ENCODE measurements around the gene GSDME. TPM values are rescaled to one million over a fixed set of nuclear protein-coding genes. Genes with fewer than 3 reads are reported as not detected.

GSDME gene
- total RNA-seq, 1 experiment from 2014 or later: 4.5 TPM

DNA sequence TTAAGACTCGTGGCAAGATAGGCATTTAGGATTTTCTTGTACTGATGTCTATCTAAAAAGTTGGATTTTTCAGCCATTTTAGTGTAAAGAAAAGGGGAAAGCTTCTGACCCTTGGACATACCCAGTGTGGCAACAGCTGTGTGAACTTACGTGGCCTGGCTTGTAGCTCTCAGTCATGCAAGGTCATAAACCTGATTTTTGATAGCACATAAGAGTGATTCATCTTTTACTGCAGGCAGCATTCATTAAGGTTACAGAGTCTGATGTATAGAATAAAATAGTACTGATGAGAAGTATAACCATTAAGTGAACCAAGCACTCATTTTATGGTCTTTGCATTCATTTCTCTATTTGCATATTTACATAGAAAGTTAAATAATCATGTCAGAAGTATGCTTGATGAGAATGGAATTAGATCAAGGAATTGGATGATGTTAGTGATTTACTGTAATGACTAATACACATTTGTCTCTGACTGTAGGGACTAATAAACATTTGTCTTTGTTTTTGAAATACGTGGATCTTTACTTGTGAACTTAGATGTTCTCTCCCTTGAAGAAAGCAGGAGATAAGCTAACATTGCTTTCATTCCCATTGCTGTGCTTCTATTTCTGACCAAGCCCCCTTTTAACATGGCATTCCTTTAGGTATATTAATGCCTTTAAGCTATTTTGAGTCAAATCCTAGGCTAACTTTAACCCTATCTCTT, 88.2 kb downstream of the GSDME start:
- in situ Hi-C loops (cut with HindIII; ENCODE audit: low pct_unique_long_range_greater_than_20kb, low sequenced_read_pairs): no loop called here

DNA sequence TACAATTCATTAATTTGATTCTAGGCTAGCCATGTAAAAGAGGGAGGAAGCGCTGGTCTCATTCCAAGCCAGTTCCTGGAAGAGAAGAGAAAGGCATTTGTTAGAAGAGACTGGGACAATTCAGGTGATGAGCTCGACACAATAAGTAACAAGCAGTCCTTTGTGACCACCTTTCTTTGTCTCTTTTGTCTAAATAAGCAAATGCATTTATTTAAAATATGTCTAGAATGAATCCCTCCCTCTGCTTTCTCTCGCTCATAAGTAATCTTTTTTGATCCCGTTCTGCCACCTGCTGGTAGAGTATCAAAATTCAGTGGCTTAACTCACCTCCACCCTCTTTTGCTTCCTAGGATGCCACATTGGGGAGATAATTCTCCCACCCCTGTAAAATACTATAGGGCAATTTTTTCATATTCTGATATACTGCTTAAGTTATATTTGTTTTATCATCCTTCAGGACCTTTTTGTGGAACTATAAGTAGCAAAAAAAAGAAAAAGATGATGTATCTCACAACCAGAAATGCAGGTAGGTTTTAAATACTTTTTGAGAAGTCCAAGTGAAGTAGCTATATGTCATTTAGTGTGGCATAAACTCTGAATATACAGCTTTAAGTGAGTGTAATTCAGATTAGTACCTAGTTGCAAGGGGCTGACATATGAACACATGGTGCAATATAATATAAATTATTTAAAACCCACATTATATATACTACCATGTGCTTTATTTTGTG, 91.5 kb downstream of the GSDME start:
- no peaks in the 10 kb centered on the region for H3K9me3 ChIP-seq (ENCODE audit: control insufficient read depth, insufficient read depth, low read depth, low read length)
- CTCF ChIA-PET: no interaction called here
- BruUV-seq (replicated peaks): no TSS peak
- 0 out of 2 replicates have a peak overlapping the region, but pooled peaks have one; percentile 7 for H3K27ac ChIP-seq (ENCODE audit: low read length)
- no peaks in the 10 kb centered on the region for H3K27me3 ChIP-seq (ENCODE audit: control insufficient read depth, insufficient read depth, low read length)
- H3K36me3 ChIP-seq (ENCODE audit: control insufficient read depth, insufficient read depth, low read length): peaks cover 2% of the 10 kb centered on the region; the same call in 1 of the 2 replicates
- H3K4me1 ChIP-seq (ENCODE audit: control insufficient read depth, insufficient read depth, low read length): no peaks in the 10 kb centered on the region
- POLR2A ChIA-PET: no interaction called here
- intact Hi-C loops (cut with micrococcal nuclease; ENCODE audit: unreplicated experiment) (loop anchor here (1.0 to 5.0 kb wide), 3 partner anchors 89 to 375 kb away; no protein-coding TSS in a partner anchor), in situ Hi-C loops (cut with HindIII; ENCODE audit: low pct_unique_long_range_greater_than_20kb, low sequenced_read_pairs) (no loop called here)
- H3K4me3 ChIP-seq (ENCODE audit: low read depth in 2 of 2, low read length in 2 of 2): no peak overlapping the region
- ATAC-seq (peak; percentile 87), DNase-seq (ENCODE audit: low read depth, low spot score) (peak; percentile 36)
- TF ChIP-seq, protein P1, sequence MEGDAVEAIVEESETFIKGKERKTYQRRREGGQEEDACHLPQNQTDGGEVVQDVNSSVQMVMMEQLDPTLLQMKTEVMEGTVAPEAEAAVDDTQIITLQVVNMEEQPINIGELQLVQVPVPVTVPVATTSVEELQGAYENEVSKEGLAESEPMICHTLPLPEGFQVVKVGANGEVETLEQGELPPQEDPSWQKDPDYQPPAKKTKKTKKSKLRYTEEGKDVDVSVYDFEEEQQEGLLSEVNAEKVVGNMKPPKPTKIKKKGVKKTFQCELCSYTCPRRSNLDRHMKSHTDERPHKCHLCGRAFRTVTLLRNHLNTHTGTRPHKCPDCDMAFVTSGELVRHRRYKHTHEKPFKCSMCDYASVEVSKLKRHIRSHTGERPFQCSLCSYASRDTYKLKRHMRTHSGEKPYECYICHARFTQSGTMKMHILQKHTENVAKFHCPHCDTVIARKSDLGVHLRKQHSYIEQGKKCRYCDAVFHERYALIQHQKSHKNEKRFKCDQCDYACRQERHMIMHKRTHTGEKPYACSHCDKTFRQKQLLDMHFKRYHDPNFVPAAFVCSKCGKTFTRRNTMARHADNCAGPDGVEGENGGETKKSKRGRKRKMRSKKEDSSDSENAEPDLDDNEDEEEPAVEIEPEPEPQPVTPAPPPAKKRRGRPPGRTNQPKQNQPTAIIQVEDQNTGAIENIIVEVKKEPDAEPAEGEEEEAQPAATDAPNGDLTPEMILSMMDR (IDR thresholded peaks at IDR 0.05): peak; percentile 80
- TF ChIP-seq TCF7L2 (IDR thresholded peaks at IDR 0.05; ENCODE audit: low read depth, low read length): no peak
- TF ChIP-seq SIN3A (IDR thresholded peaks at IDR 0.05; ENCODE audit: borderline replicate concordance, insufficient read depth, low read depth, low read length): no peak

More for the DNA sequence above, 88.2 kb downstream of the GSDME start:
- Histone ChIP-seq H3K27me3 (ENCODE audit: control insufficient read depth, insufficient read depth, low read length) (no peaks in the 10 kb centered on the region), H3K36me3 (ENCODE audit: control insufficient read depth, insufficient read depth, low read length) (peaks cover 2% of the 10 kb centered on the region; the same call in 1 of the 2 replicates), H3K9me3 (ENCODE audit: control insufficient read depth, insufficient read depth, low read depth, low read length) (no peaks in the 10 kb centered on the region), H3K27ac (ENCODE audit: low read length) (no peak overlapping the region; the same call in 1 of the 2 replicates), H3K4me1 (ENCODE audit: control insufficient read depth, insufficient read depth, low read length) (no peaks in the 10 kb centered on the region), H3K4me3 (ENCODE audit: low read depth in 2 of 2, low read length in 2 of 2) (no peak overlapping the region)
- TF ChIP-seq TCF7L2 (IDR thresholded peaks at IDR 0.05; ENCODE audit: low read depth, low read length) (no peak), POLR2AphosphoS5 (IDR thresholded peaks at IDR 0.05; ENCODE audit: low read depth, low read length) (no peak), SIN3A (IDR thresholded peaks at IDR 0.05; ENCODE audit: borderline replicate concordance, insufficient read depth, low read depth, low read length) (no peak)
- TF ChIP-seq, protein P2, sequence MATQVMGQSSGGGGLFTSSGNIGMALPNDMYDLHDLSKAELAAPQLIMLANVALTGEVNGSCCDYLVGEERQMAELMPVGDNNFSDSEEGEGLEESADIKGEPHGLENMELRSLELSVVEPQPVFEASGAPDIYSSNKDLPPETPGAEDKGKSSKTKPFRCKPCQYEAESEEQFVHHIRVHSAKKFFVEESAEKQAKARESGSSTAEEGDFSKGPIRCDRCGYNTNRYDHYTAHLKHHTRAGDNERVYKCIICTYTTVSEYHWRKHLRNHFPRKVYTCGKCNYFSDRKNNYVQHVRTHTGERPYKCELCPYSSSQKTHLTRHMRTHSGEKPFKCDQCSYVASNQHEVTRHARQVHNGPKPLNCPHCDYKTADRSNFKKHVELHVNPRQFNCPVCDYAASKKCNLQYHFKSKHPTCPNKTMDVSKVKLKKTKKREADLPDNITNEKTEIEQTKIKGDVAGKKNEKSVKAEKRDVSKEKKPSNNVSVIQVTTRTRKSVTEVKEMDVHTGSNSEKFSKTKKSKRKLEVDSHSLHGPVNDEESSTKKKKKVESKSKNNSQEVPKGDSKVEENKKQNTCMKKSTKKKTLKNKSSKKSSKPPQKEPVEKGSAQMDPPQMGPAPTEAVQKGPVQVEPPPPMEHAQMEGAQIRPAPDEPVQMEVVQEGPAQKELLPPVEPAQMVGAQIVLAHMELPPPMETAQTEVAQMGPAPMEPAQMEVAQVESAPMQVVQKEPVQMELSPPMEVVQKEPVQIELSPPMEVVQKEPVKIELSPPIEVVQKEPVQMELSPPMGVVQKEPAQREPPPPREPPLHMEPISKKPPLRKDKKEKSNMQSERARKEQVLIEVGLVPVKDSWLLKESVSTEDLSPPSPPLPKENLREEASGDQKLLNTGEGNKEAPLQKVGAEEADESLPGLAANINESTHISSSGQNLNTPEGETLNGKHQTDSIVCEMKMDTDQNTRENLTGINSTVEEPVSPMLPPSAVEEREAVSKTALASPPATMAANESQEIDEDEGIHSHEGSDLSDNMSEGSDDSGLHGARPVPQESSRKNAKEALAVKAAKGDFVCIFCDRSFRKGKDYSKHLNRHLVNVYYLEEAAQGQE (IDR thresholded peaks at IDR 0.05; ENCODE audit: insufficient read depth in 1 of 2, low read depth in 2 of 2, low read length in 1 of 2): no peak
- TF ChIP-seq, protein P1 (IDR thresholded peaks at IDR 0.05): no peak
- CTCF ChIA-PET: interaction anchor here (0.6 kb wide), 1 partner anchor 407 kb away, joined by 11 read pairs; no protein-coding TSS in a partner anchor
- POLR2A ChIA-PET: no interaction called here
- BruUV-seq (replicated peaks): no TSS peak
- no peak for ATAC-seq
- intact Hi-C loops (cut with micrococcal nuclease; ENCODE audit: unreplicated experiment): loop anchor here (5.0 kb wide), 1 partner anchor 262 kb away; no protein-coding TSS in a partner anchor
- no peak for DNase-seq (ENCODE audit: low read depth, low spot score)
